HL-60/S4 (cell line): ENCODE measurements around the gene IL24.

Source experiments
- in situ Hi-C: fragments of 300-500 bp; cut with MboI; formaldehyde crosslinking; loops from 2 replicates; pipeline ENCODE4 v1.14.3; 2022; ENCODE audit warnings: low sequenced_read_pairs

The IL24 gene

DNA sequence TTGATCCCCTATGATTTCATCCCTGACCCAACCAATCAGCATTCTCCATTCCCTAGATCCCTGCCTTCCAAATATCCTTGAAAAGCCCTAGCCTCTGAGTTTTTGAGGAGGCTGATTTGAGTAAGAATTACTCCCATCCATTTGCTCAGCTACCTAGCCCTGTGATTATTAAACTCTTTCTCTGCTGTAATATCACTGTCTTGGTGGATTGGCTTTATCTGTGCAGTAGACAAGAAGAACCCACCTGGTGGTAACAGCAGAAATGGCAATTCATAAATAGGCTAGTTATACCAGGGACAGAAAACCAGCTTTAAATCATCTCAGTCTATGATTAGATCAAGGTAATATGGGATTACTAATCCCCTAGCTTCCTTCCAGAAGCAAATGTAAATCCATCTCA lies 18.8 kb upstream of the IL24 start:
- in situ Hi-C loops = no loop called here

DNA sequence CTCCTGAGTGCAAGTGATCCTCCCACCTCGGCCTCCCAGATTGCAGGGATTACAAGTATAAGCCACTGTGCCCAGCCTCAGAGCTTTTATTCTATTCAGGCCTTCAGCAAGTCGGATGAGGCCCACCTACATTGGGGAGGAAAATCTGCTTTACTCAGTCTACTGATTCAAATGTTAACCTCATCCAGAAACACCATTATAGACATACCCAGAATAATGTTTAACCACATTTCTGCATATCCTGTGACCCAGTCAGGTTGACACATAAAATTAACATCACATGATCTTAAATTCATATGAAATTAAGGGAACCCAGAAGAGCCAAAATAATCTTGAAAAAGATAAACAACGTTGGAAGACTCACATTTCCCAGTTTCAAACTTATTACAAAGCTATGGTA lies 16.9 kb upstream of the IL24 start:
- in situ Hi-C loops = no loop called here

DNA sequence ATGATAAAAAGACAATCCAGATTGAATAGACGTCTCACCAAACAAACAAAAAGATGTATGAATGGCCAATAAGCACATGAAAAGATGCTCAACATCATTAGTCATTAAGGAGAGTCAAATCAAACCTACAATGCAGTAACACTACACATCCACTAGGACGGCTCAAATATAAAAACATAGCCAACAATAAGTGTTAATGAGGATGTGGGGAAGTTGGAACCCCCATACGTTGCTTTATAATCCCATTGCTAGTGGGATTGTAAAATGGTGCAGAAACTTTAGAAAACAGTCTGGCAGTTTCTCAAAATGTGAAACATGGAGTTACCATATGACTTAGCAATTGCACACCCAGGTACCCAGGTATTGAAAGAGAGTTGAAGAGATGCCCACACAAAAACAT lies 14.7 kb upstream of the IL24 start:
- in situ Hi-C loops = no loop called here

DNA sequence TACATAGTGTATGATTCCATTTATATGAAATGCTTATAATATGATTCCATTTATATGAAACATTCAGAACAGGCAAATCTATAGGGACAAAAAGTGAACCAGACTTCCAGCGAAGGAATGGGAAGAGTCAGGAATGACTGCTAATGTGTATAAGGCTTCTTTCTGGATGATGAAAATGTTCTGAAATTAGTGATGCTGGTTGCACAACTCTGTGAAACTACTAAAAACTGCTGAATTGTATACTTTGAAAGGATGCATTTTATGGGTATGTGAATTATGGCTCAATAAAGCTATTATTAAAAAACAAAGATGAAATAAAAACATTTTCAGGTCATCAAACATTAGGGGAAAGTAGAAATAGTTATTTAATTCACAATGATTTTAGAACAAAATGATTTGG lies 14.1 kb upstream of the IL24 start:
- in situ Hi-C loops = no loop called here

DNA sequence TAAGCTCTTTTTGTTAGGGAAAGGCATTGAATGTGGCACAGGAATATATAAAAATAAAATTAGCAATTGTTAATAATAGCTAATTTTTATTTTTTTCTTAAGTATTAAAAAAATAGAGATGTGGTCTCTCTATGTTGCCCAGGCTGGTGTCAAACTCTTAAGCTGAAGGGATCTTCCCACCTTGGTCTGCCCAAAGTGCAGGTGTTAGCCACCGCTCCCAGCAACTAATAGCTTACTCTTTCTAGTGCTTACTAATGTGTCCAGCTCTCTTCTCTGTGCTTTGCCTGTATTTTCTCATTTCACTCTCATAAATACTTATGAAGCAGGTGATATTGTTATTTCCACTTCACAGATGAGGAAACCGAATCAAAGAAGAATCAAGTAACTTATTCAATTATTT lies 13.4 kb upstream of the IL24 start:
- in situ Hi-C loops = no loop called here

DNA sequence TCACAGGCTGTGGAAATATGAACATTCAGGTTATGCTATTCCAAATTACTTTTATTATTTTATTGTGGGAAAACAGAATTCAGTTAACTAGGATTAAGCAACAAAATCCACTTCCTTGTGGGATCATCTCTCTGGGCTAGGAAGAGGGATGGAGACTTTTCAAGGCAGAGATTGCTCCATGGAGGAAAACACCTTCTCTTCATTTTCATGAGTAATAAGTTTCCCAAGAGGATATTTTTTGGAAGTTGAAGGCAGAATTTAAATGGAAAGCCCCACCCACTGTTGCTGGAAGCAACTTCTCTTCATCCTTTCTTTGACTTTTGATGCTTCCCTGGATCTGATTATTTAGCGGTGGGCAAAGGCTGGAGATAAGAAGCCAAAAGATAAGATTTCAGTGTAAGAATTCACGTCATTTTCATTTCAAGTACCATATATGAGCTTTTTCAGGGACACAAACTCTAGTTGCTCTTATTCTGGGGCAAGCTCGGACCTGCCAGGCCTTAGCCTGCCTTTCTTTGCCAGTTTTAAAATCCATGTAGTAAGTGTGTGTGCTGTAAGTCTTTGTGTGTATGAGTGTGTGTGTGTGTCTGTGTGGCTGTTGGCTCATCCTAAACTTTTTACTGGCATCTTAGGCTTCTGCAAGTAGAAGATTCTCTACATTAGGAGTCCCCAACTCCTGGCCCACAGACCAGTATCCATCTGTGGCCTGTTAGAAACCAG lies 11.7 kb upstream of the IL24 start:
- in situ Hi-C loops = no loop called here

DNA sequence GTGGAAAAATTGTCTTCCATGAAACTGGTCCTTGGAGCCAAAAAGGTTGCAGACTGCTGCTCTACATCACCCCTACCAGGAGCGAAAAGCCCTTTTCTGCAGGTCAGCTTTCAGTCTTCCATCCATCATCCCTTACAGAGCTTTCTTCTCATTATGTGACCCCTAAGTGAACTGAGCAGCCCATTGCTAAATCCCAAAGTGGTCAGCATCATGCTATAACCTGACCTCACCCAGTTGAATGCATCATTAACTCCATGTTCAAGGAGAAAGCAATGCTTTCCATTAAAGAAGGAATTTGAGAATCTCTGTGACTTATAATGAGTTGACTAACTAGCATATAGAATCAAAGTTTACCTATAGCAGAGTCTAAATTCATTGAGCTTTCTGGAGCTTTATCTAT lies 10.4 kb upstream of the IL24 start:
- in situ Hi-C loops = no loop called here

DNA sequence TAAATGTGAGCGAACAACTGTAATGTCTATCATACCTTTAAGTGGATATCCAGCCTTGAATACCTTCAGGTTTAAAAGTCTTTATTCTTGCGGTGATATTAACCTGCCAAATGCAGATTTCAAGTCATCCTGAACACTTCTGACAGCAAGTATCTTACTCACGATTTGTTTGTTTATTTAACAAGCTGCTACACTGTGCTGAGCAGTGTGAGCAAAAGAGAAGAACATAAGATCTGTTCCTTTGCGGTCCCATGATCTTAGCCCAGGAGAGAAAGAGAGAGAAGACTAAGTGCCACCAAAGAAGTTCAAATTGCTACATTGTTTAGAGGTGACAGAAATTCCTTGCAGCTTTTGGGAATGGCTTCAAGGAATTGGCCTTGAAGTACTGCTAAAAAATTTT lies 9.5 kb upstream of the IL24 start:
- in situ Hi-C loops = no loop called here

DNA sequence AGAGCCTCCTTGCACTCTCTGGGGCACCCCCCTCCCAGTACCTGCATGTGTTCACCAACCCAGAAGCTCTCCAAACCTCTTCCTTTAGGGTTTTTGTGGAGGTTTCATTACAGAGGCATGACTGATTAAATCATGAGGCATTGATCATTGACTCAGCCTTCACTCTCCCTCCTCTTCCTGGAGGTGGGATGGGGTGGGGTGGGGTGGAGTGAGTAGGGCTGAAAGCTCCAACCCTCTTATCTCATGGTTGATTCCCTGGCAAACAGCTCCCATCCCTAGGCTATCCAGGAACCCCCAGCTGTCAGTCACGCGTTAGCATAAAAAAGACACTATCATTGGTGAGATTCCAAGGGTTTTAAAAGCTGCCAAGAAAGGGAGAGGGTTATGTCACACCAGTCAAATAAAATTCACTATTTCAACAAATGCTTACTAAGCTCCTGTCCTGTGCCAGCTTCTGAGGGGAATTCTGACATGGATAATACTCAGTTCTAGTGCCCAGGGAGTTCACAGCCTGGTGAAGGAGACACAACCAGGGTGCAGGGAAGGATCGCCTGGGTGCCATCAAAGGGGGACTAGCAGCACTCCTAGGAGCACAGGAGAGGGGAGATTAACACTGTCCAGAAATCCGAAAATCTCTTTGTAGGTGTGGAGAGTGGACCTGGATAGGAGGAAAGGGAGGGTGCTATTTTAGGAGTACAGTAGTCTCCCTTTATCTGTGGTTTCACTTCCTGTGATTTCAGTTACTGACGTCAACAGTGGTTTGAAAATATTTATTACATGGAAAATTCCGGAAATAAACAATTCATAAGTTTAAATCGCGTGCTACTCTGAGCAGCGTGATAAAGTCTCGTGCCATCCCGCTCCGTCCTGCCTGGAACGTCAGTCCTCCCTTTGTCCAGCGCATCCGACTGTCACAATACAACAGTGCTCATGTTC lies 6.8 kb upstream of the IL24 start:
- in situ Hi-C loops = no loop called here

DNA sequence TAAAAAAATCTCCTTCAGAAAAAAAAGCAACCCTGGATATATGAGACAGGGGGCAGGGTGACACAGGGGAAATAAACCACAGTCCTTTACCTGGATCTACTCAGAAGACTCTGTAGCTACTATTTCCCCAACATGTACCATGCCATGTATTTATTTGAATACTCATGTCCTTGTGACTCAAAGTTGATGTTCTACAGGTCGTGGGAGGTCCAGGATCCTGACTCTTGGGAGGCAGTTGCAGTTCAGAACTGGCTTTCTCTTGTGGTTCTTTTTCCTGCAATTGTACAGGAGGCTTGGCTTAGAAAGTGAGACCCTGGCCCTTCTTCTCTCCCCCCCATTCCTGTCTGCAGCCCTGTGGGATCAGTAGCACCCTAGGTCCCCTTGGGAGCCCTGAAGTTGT lies 5.8 kb upstream of the IL24 start:
- in situ Hi-C loops = no loop called here

DNA sequence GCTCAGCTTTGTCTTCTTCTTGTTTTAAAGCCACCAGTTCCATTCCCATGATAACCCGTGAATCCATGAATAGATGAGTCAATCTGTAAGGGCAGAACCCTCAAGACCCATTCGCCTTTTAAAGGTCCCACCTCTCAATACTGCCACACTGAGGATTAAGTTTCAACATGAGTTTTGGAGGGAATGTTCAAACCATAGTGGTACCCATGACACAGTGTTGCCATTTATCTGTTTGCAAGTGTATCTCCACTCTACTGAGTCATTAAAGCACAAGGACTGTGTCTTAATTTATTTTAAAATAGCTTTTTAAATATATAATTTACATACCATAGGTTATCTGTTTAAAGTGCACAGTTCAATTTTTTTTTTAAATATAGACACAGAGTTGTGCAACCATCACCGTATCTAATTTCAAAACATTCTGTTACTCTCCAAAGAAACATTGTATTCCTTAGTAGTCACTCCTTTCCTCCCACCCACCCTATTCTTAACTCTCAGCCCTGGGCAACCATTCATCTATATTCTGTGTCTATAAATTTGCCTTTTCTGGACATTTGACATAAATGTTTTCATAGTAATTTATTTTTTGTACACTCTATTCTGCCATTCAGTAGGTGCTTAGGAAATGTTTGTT lies 4.8 kb upstream of the IL24 start:
- in situ Hi-C loops = no loop called here

DNA sequence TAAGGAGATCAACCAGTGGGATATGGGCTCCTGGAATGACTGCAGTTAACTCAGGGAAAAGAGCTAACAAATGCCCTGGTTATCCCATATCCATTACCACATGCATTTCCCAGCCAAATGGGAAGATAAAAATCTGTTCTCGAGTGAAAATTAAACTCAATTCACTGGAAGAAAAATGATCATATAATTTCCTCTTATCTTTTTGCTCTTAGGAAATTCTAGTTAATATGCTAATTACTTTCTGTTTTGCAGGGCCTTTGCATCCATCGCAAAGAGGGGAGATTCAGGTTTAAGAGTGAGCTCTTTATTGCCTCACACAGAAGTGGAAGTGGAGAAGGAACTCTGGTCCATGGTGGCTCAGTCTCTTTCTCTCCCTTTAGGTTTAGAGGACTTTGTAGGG lies 3.9 kb upstream of the IL24 start:
- in situ Hi-C loops = no loop called here

DNA sequence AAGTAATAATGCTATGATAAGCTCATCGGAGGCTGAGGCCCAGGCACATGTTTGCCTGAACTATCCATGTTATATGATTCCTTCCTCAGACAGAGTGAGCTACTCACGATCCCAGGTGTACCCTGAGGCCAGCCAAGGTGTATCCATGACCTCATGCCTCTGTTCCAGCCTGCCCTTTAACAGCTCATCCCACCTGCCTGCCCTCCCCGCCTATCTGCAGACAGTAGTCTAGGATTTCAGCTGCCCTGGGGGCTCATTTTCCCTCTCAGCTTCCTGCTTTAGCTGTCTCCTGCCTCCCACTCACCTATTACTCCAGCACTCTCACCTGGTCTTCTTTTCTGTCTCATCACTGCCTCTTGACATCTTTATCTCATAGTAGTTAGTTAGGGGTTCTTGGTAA lies 1.9 kb upstream of the IL24 start:
- in situ Hi-C loops = no loop called here

DNA sequence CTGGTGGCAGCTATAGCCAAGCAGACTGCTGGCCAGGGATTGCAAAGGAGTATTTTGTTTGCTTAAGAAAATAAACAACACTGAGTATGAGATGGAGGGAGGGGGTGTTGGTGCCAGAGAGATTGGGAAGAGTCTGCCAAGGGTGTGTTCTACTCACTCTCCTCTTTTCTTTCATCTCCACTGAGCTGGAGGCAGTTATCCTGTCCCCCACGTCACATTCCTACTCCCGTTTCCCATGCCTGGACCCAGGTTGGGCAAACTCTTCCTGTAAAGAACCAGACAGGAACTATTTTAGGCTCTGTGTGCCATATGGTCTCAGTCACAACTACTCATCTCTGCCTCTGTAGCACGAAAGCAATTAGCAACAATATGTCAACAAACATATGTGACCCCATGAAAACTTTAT lies 1.4 kb upstream of the IL24 start:
- in situ Hi-C loops = no loop called here

DNA sequence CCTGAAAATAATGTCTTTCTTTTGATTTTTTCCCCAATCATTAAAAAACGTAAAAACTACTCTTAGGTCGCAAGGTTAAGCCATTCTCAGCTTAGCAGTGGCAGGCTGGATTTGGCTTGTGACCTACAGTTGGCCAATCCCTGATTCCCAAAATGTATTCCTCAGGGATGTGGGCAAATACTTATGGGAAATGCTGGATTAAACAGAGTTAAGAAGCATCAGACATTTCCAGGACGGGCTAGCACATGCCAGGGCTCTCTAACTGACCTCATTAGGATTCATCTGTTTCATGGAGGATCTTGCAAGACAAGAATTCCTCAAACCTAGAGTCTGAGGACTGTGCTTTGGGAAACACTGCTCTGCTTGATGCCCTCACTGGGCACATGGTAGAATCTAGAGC lies 982 bp upstream of the IL24 start:
- in situ Hi-C loops = no loop called here

DNA sequence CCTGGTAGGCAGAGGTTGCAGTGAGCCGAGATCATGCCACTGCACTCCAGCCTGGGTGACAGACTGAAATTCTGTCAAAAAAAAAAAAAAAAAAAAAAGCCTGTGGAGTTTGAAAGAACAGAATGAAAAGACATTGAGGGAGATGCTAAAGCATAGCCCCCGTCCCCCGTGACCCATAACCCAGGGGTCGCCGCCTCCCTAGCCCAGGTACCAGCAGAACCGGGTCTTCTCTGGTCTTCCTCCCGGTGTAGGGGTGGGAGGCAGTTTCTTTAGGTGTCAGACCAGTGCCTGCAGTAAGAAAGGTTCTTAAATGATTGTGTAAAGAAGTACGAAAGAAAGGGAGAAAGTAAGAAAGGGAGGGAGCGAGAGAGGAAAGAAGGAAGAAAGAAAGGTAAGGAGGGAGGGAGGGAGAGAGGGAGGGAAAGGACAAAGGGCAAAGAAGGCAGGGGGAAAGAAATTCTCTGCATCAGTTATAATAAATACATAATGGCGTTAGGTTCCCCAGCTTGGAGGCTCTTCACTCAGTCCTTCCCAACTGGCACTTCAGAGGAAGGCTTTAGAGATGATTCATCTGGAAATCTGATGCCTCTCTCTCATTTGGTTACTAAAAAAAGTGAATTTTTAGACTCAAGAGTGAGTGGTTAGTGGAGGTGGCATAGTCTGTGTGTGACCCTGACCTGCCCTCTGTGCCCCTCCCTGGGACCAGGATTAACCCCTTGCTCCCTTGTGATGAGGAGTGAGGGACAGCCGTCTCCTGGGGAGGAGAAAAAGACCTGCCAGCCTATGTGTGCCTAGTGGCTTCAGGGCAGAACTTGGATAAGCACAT lies 1.1 kb downstream of the IL24 start:
- in situ Hi-C loops = no loop called here

DNA sequence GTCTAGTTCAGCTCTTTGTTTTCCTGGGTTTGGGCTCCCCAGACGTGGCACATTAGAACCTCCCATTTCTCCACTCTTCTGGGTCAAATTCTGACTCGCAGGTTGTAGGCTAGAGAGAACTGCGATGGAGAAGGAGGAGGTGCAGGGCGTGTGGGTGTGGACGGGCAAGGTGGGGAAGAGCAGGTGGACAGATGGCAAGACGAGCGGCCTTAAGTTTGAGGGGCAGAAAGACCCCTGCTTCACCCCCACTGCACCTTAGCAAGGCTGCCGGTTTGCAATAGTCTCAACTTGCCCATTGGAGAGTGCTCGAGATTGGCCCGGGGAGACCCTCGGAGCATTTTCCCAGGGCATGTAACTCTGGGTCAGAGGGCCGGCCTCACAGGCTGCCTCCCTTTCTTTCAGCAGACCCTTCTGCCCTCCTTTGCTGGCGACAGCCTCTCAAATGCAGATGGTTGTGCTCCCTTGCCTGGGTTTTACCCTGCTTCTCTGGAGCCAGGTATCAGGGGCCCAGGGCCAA lies 1.7 kb downstream of the IL24 start:
- in situ Hi-C loops = no loop called here

DNA sequence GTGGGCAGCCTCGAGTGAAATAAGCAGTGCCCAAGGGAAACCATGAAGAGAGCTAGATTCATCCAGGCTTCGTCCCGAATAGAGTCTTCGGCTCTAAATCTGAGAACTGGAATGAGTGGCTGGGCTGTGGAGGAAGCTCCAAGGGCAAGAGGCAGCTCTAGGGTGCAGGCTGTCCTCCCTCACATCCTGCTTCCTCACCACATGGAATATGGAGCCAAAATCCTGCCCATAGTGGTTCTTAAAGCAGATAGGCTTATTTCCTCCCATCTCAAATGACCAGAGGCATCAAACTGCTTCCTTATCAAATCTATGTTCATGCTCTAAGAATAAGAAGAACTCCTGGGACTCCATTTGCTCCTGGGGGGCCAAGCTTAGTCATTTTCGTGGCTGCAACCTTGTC lies 2.5 kb downstream of the IL24 start:
- in situ Hi-C loops = loop anchor here (25.0 kb wide), 1 partner anchor 412 kb away; no protein-coding TSS in a partner anchor

DNA sequence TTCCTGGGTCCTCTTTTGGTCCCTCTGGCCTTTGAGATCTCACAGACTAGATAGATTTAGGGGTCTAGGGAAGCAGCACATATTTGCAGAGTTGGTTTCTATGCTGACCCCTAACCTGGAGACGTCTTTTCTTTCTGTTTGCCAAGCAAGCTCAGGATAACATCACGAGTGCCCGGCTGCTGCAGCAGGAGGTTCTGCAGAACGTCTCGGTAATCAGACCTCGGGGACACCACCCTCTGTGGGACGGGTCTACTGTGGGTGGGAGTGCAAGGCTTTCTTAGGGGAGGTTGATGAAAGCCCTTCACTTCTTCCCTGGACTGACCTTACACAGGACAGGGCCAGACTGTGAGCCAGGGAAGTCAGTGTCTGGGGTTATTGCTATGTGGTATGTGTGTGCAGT lies 2.9 kb downstream of the IL24 start:
- in situ Hi-C loops = loop anchor here (25.0 kb wide), 1 partner anchor 413 kb away; no protein-coding TSS in a partner anchor

DNA sequence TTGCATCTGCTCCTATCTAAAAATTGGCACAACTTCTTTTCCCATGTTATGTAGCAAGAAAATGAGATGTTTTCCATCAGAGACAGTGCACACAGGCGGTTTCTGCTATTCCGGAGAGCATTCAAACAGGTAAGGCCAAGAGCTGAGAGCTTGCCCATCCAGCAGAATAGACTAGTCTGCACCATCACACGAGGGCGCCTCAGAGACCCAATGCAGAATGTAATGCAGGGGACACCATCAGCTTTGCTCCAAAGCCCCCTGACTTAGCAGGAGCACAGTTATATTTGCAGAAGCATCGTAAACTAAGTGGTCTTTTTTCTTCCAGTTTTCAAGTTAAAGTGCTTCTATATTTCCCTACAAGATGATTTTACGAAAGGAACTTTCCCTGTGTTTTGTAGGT lies 4.7 kb downstream of the IL24 start:
- in situ Hi-C loops = loop anchor here (25.0 kb wide), 1 partner anchor 415 kb away; no protein-coding TSS in a partner anchor

DNA sequence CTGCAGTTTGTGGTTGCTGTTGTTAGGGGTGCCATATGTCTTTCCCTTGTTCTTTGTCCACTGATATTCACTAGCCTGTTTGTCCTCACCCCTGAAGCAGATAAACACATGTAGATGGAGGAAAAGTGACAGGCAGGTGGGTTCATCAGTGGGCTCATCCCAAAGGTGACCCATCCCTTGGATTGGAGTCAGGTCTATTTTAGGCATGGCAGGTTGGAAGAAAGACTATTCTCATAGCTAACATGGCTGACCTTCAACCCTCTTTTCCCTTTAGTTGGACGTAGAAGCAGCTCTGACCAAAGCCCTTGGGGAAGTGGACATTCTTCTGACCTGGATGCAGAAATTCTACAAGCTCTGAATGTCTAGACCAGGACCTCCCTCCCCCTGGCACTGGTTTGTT lies 5.5 kb downstream of the IL24 start:
- in situ Hi-C loops = loop anchor here (25.0 kb wide), 1 partner anchor 415 kb away; no protein-coding TSS in a partner anchor
